Kasumi-1 (cell line): ENCODE data around the gene PRKCE.

Source experiments
- DNase-seq, 2 experiments: peaks; one replicate each; lab custom pipeline; 2025; lab: John Stamatoyannopoulos, UW

PRKCE gene

DNA sequence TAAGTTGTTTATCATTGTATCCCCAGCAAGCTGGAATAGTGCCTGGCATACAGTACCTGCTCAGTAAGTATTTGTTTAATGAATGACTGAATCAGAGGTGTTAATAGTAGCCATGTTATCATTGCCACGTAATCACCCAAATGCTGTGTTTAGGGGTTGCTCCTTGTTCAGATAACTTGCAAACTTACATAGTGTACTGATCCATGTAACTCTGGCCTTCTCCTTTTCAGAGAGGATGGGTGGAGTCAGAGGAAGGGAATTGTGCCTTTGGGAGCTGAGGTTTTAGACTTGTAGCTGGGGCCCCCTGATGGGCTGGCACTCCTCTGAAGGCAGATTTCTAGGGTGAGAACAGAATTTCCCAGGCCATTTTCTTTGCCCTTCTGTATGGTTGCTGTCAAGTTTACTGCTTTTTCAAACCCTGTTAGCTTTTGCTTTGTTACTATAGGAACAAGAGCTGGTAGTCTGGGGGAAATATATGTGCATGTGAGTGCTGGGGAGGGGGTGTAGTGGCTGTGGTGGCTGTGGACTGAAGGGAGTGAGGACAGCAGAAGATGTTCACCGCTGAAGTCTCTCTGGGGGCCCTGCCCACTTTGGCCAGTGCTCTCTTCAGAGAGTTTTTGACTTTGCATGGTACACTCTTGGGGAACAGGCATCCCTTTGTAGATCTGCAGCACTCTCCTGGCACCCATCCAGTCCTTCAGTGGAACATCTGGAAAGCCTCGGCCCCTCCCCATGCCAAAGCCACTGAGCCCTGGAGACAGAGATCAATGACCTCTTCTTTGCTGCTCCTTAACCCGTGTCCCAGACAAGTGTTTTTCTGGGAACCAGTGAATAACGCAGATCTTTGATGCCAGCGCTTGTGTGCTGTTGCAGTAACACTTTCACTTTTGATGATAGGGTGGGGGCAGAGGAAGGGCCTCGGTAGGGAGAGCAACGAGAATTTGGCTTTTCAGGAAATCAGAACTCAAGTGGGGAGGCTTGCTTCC lies 209.0 kb downstream of the PRKCE start:
- peak; percentile 19 to 27 for DNase-seq

DNA sequence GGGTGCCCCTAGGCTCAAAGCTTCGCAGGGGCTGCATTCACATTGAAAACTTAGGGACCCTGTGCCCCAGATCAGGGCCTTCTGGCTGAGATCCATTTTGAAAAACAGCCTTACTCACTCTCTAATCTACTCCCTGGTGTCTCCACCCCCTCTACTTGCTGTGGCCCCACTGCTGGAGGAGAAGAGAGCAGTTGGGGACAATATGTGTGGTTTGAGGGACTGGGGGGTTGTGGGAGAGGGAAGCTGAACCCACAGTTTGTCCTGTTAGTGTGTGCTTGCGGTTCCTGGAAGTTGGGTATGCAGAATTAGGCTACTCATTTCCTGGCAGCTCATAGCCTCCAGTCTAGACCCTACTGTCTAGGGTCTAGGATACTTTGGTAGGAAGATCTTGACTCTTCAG lies 211.4 kb downstream of the PRKCE start:
- peak in 1 of 2 experiments; percentile 26 for DNase-seq

DNA sequence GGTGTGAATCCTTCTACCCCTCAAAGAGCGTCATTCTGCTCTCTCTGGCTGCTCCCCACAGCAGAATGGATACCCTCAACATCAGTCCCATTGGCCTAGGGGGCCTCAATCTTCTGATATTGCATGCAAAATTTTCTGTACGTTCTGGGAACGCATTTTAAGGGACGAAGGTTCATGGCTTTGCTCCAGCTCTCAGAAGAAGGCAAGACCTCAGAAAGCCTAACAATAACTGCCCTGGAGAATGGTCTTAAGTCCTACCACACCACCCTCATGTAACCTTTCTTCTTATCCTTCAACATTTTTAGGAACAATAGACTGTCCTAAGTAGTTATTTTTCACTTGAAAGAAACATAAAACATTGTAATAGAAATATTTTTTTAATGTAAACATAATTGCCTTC lies 212.6 kb downstream of the PRKCE start:
- no peak for DNase-seq

GRCh38 chr2:45867349-45867748 lies 215.9 kb downstream of the PRKCE start:
- no peak for DNase-seq

GRCh38 chr2:45867800-45868199 lies 216.3 kb downstream of the PRKCE start:
- no peak for DNase-seq

GRCh38 chr2:45869165-45869501 lies 217.7 kb downstream of the PRKCE start:
- DNase-seq: no peak

- DNase-seq: no peak
Measured at GRCh38 chr2:45871025-45871424, 219.6 kb downstream of the PRKCE start.

- no peak for DNase-seq
Measured at GRCh38 chr2:45871541-45871940, 220.1 kb downstream of the PRKCE start.

DNA sequence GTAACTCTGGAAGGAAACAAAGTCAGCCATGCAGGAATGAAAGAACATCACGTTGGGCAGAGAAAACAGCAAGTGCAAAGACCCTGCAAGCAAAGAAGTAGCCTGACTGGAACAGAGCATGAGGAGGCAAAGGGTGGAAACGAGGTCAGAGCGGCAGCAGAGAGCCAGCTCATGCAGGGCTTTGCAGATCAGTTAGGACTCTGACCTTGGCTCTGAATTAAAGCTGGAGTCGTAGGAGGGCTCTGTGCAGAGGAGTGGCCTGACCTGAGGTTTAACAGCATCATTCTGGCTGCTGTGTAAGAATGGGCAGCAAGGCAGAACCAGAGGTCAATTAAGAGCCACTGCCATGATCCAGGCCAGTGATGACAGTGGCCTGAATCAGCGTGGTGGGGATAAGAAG lies 220.7 kb downstream of the PRKCE start:
- no peak for DNase-seq

DNA sequence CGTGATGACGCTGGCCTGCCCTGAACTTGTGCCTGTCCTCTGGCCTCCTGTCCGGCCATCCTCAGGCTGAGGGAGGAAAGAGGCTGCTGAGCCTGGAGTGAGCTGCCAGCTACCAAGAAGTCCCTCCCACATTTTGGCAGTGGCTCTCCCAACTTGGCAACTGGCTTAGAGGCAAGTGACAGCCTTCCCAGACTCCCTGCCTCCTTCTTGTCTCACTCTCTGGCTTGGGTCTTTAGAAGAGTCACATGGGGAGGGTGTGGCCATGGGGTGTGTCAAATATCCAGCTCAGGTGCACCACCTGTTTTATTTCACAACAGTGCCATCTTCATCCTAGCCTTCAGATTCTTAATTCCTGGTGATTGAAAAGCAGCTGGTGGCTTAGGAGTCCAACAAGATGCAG lies 222.9 kb downstream of the PRKCE start:
- no peak for DNase-seq

- DNase-seq: no peak
Measured at GRCh38 chr2:45876611-45877010, 225.1 kb downstream of the PRKCE start.

DNA sequence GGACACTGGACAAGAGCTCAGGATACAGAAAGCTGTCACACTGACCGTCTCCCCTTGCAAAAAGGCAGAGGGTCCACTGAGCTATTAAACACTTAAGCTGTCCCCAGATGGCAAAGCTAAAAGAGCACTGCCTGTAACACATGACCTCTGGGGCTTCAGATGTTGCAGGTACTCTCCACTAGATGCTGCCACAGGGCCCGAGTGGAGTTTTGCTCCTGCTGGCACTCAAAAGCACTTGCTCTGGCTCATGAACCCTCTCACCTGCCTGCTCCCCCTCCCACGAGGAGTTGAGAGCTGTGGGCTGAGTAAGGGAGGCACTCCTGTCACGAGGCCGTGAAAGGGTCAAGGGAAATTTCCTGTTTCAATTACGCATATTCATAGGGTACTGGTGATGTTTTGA lies 227.9 kb downstream of the PRKCE start:
- DNase-seq: no peak

DNA sequence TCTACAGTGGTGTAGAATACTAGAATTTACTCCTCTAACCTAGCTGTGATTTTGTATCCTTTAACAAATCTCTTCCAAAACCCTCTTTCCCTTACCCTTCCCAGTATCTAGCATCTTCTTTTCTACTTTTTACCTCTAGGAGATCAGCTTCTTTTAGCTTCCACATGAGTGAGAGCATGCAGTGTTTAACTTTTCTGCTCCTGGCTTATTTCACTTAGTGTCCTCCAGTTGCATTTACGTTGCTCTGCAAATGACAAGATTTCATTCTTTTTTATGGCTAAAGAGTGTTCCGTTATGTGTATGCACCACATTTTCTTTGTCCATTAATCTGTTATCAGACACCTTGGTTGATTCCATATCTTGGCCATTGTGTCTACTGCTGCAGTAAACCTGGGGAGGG lies 228.5 kb downstream of the PRKCE start:
- no peak for DNase-seq

DNA sequence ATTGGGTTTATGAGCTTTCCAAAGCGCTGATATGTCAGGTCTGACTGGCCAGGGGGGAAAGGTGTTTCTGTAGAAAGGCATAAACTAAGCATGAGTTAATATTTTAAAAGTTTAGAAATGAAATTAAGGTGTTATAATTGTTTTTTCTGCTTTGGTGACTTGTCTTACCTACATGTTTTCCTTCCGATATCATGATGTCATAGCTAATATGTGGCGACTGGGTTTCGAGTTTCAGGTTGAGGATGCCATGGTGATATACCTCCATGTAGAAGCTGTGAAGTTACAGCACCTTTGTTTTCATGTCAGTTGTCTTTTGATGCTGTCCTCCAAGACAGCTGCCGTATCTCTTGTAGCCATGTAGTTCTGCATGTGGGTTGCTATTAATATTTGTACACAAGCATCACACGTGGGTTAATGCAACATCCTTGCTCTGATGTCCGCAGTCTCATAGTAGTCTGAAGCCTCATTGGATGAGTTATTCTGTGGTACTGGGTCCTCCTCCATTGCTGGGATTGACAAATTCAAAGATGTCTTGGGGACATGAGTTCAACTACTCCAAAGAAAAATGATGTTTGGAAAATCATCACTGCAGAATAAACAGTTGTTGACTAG lies 230.6 kb downstream of the PRKCE start:
- DNase-seq: no peak

DNA sequence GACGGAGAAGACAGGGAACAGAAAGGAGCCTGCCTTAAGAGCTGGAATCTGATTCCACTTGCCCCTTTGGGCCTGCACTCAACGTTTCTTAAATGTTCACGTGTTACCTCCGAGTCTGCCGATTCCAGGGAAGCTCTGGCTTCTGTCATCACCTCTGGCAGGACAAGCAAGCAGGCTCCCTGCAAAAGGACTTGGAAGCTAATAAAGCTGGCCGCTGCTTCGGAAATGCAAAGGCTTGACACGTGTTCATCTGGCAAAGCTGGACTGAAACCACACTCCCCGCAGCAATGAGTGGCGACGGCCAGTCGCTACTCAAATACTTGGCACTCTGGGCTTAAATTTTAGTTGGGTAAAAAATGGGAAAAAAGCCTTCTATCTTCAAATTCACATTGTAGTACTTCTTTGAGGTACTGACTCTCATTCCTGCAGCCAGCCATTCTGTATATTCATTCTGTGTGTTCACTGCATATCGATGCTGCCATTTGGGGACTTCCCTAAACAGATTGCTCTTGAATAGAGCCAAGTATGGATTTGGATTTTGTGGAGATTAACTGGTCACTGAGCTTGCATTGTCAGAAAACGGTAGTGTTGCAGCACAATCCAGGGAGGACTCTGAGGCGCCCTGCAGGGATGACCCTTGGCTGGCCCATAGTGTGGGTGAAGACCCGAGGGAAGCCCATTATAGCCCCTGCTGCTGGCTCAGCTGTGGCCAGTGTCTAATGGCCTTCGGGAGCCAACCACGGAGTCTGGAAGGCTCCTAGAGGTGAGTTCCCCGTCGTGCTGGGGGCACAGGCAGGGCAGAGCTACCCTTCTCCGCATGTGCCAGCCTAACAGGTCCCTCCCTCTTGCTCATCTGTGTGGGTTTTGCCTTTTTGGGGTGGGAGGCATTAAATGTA lies 231.5 kb downstream of the PRKCE start:
- DNase-seq: no peak

DNA sequence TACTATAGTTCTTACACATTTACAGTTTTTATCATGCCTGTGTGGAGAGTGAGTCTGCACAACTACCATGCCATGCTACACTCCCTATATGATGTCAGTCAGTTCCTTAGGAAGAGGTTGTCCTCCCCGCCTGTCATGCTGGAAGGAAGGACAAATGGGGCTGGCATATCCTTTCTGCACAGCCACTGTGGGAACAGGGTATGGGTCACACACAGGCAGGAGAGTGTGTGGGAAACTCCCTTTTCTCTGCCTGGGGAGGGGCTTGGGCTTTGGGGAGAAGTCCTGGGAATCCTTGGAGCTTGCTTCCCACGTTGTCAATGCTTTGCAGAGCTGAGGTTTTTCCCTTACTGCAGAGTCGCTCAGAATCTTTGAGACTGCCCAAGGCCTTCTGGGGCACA lies 232.1 kb downstream of the PRKCE start:
- DNase-seq: no peak

GRCh38 chr2:45884126-45884525 lies 232.7 kb downstream of the PRKCE start:
- no peak for DNase-seq

GRCh38 chr2:45885171-45885621 lies 233.7 kb downstream of the PRKCE start:
- no peak for DNase-seq

DNA sequence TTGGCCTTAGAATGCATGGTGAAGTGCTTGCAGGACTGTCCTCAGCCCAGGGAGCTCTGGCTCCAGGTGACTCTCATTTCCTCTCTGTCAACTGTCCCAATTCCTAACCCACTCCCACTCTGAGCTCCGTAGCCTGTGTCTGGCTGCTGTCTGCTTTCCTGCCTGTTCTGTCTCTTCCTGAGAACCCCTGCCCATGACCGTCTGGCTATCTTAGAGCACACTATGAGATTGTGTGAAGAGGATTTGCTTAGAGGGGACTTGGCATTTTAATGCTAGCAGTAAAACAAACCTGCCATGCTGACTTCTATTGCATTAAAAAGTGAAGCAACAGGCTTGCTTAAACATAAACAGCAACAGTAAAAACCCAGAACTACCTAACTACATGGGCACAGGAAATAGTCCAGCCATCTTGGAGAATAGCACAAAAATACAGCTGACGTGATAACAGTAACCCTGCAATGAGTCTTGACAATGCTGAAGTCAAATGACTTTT lies 234.7 kb downstream of the PRKCE start:
- no peak for DNase-seq

GRCh38 chr2:45888167-45888566 lies 236.7 kb downstream of the PRKCE start:
- no peak for DNase-seq

- DNase-seq: no peak
Measured at GRCh38 chr2:45888641-45889040, 237.2 kb downstream of the PRKCE start.

GRCh38 chr2:45889053-45889452 lies 237.6 kb downstream of the PRKCE start:
- DNase-seq: no peak
